Neural crest cell (in vitro differentiated cells): ENCODE measurements around the gene PANX1. TPM values are rescaled to one million over a fixed set of nuclear protein-coding genes. Genes with fewer than 3 reads are reported as not detected.

Experiments used
- DNase-seq: peaks from one replicate; pipeline ENCODE4 v3.0.0; 2021; ENCODE audit warnings: low read depth, mixed read lengths, low spot score
- H3K27ac Mint-ChIP-seq: one replicate; pipeline ENCODE4 v1.8.0; 2021; ENCODE audit warnings: mild to moderate bottlenecking, mixed read lengths; ENCODE audit not compliant: unreplicated experiment
- H3K27me3 Mint-ChIP-seq: 2 replicates; pipeline ENCODE4 v1.8.0; 2021; ENCODE audit warnings: low read depth, mild to moderate bottlenecking, mixed read lengths
- H3K36me3 Mint-ChIP-seq: 2 replicates; pipeline ENCODE4 v1.8.0; 2021; ENCODE audit warnings: low read depth, mild to moderate bottlenecking, mixed read lengths
- H3K4me1 Mint-ChIP-seq: 2 replicates; pipeline ENCODE4 v1.8.0; 2021; ENCODE audit warnings: mixed read lengths
- H3K4me3 Mint-ChIP-seq: one replicate; pipeline ENCODE4 v1.8.0; 2021; ENCODE audit warnings: mild to moderate bottlenecking, mixed read lengths
- H3K9me3 Mint-ChIP-seq: 2 replicates; pipeline ENCODE4 v1.8.0; 2021; ENCODE audit warnings: mixed read lengths
- CTCF ChIP-seq: fragments of 200-600 bp; sonication (generic); conservative IDR thresholded peaks from 2 replicates; pipeline ENCODE4 v1.5.0; 2021; ENCODE audit warnings: antibody characterized with exemption, mild to moderate bottlenecking
- total RNA-seq: library from RNA; stranded (reverse); gene quantifications from 2 replicates; pipeline ENCODE4 v1.2.1, GENCODE V29; 2021

The PANX1 gene
- total RNA-seq, 1 donor from 2014 or later: 43.1 TPM

- TF ChIP-seq CTCF: no peak
- H3K4me3 Mint-ChIP-seq: peak overlapping the region; percentile 59
- no peak for DNase-seq
- H3K27ac Mint-ChIP-seq: no peak overlapping the region
- peaks cover 2% of the 10 kb centered on the region for H3K9me3 Mint-ChIP-seq
- H3K4me1 Mint-ChIP-seq: peaks cover 30% of the 10 kb centered on the region
- no peaks in the 10 kb centered on the region for H3K27me3 Mint-ChIP-seq
- peaks cover 9% of the 10 kb centered on the region for H3K36me3 Mint-ChIP-seq
Measured at GRCh38 chr11:94133752-94134151, 5.1 kb downstream of the PANX1 start.

GRCh38 chr11:94134651-94135512 lies 6.2 kb downstream of the PANX1 start:
- TF ChIP-seq CTCF: no peak
- Mint-ChIP-seq H3K4me3 (peak overlapping the region; percentile 38), H3K9me3 (peaks cover 2% of the 10 kb centered on the region), H3K4me1 (peaks cover 40% of the 10 kb centered on the region), H3K27me3 (no peaks in the 10 kb centered on the region), H3K36me3 (peaks cover 9% of the 10 kb centered on the region), H3K27ac (no peak overlapping the region)
- DNase-seq: no peak

- no peak for TF ChIP-seq CTCF
- Mint-ChIP-seq H3K27ac (peak overlapping the region; percentile 28), H3K27me3 (no peaks in the 10 kb centered on the region), H3K36me3 (peaks cover 9% of the 10 kb centered on the region), H3K4me3 (no peak overlapping the region), H3K4me1 (peaks cover 59% of the 10 kb centered on the region), H3K9me3 (peaks cover 2% of the 10 kb centered on the region)
- DNase-seq: peak; percentile 20
Measured at GRCh38 chr11:94139416-94139815, 10.8 kb downstream of the PANX1 start.

GRCh38 chr11:94140154-94140655 lies 11.6 kb downstream of the PANX1 start:
- no peak overlapping the region for H3K27ac Mint-ChIP-seq
- no peaks in the 10 kb centered on the region for H3K27me3 Mint-ChIP-seq
- peaks cover 2% of the 10 kb centered on the region for H3K9me3 Mint-ChIP-seq
- DNase-seq: no peak
- TF ChIP-seq CTCF: no peak
- H3K4me1 Mint-ChIP-seq: peaks cover 60% of the 10 kb centered on the region
- no peak overlapping the region for H3K4me3 Mint-ChIP-seq
- peaks cover 9% of the 10 kb centered on the region for H3K36me3 Mint-ChIP-seq

GRCh38 chr11:94141511-94142307 lies 13.1 kb downstream of the PANX1 start:
- peaks cover 2% of the 10 kb centered on the region for H3K36me3 Mint-ChIP-seq
- no peaks in the 10 kb centered on the region for H3K27me3 Mint-ChIP-seq
- no peaks in the 10 kb centered on the region for H3K9me3 Mint-ChIP-seq
- H3K4me1 Mint-ChIP-seq: peaks cover 57% of the 10 kb centered on the region
- H3K27ac Mint-ChIP-seq: no peak overlapping the region
- TF ChIP-seq CTCF: no peak
- DNase-seq: no peak
- H3K4me3 Mint-ChIP-seq: no peak overlapping the region
